Measurements from ENCODE around the gene OPCML. TPM values are rescaled to one million over a fixed set of nuclear protein-coding genes. Genes with fewer than 3 reads are reported as not detected.

OPCML gene
- total RNA-seq, 1 experiment from 2014 or later, result not detected

DNA sequence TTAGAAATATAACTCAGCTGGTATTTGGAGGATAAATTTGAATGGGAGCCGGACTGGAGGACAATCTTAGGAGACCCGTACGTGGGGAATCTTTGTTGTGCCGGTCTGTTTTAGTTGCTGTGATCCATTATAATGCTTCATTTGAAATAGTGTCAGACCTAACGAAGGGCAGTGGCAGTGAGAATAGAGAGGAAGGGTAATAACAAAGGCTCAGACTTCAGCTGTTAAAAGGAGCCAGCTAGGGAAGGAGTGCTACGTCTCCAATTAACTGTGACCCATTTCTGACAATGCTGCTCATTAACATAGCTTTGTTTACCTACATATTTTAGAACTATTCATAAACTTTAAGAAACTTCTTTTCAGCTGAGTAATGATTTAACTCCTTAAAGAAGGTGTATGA, 246.9 kb downstream of the OPCML start:
- no peak for TF ChIP-seq SIN3A (IDR thresholded peaks at IDR 0.05; ENCODE audit: borderline replicate concordance, insufficient read depth, low read depth, low read length)
- no peak for TF ChIP-seq TCF7L2 (IDR thresholded peaks at IDR 0.05; ENCODE audit: low read depth, low read length)
- H3K4me3 ChIP-seq (ENCODE audit: low read depth in 2 of 2, low read length in 2 of 2), result no peak overlapping the region
- BruUV-seq (replicated peaks), result no TSS peak
- ChIA-PET POLR2A (no interaction called here), CTCF (no interaction called here)
- no peaks in the 10 kb centered on the region for H3K4me1 ChIP-seq (ENCODE audit: control insufficient read depth, insufficient read depth, low read length)
- in situ Hi-C loops (cut with HindIII; ENCODE audit: low pct_unique_long_range_greater_than_20kb, low sequenced_read_pairs) (no loop called here), intact Hi-C loops (cut with micrococcal nuclease; ENCODE audit: unreplicated experiment) (no loop called here)
- ATAC-seq (no peak), DNase-seq (ENCODE audit: low read depth, low spot score) (no peak)
- H3K36me3 ChIP-seq (ENCODE audit: control insufficient read depth, insufficient read depth, low read length), result no peaks in the 10 kb centered on the region
- H3K9me3 ChIP-seq (ENCODE audit: control insufficient read depth, insufficient read depth, low read depth, low read length), result no peaks in the 10 kb centered on the region
- H3K27ac ChIP-seq (ENCODE audit: low read length), result no peak overlapping the region
- H3K27me3 ChIP-seq (ENCODE audit: control insufficient read depth, insufficient read depth, low read length), result no peaks in the 10 kb centered on the region

DNA sequence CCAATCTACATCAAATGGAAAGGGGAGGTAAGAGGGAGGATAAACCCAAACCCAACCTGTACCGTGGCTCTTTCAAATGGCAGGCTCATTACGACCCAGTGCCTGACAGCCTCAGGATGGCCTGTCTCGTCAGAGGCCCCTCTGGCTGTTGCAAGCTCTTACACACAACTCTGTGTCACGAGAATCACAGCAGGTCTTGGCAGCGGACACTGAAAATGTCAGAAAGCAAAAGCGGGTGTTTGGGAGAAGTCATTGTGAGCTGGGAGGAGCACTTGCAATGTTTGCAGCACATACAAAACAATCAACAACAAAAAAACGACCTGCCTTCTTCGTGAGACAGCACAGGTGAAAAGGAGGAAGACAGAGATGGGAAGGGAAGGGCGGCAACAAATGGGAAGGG, 248.1 kb downstream of the OPCML start:
- H3K9me3 ChIP-seq (ENCODE audit: control insufficient read depth, insufficient read depth, low read depth, low read length), result no peaks in the 10 kb centered on the region
- H3K36me3 ChIP-seq (ENCODE audit: control insufficient read depth, insufficient read depth, low read length), result no peaks in the 10 kb centered on the region
- no TSS peak for BruUV-seq (replicated peaks)
- no peak overlapping the region for H3K4me3 ChIP-seq (ENCODE audit: low read depth in 2 of 2, low read length in 2 of 2)
- no peak for TF ChIP-seq TCF7L2 (IDR thresholded peaks at IDR 0.05; ENCODE audit: low read depth, low read length)
- TF ChIP-seq, protein P1, sequence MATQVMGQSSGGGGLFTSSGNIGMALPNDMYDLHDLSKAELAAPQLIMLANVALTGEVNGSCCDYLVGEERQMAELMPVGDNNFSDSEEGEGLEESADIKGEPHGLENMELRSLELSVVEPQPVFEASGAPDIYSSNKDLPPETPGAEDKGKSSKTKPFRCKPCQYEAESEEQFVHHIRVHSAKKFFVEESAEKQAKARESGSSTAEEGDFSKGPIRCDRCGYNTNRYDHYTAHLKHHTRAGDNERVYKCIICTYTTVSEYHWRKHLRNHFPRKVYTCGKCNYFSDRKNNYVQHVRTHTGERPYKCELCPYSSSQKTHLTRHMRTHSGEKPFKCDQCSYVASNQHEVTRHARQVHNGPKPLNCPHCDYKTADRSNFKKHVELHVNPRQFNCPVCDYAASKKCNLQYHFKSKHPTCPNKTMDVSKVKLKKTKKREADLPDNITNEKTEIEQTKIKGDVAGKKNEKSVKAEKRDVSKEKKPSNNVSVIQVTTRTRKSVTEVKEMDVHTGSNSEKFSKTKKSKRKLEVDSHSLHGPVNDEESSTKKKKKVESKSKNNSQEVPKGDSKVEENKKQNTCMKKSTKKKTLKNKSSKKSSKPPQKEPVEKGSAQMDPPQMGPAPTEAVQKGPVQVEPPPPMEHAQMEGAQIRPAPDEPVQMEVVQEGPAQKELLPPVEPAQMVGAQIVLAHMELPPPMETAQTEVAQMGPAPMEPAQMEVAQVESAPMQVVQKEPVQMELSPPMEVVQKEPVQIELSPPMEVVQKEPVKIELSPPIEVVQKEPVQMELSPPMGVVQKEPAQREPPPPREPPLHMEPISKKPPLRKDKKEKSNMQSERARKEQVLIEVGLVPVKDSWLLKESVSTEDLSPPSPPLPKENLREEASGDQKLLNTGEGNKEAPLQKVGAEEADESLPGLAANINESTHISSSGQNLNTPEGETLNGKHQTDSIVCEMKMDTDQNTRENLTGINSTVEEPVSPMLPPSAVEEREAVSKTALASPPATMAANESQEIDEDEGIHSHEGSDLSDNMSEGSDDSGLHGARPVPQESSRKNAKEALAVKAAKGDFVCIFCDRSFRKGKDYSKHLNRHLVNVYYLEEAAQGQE (IDR thresholded peaks at IDR 0.05; ENCODE audit: insufficient read depth in 1 of 2, low read depth in 2 of 2, low read length in 1 of 2), result no peak
- no peak for TF ChIP-seq POLR2AphosphoS5 (IDR thresholded peaks at IDR 0.05; ENCODE audit: low read depth, low read length)
- no peak for TF ChIP-seq SIN3A (IDR thresholded peaks at IDR 0.05; ENCODE audit: borderline replicate concordance, insufficient read depth, low read depth, low read length)
- TF ChIP-seq, protein P2, sequence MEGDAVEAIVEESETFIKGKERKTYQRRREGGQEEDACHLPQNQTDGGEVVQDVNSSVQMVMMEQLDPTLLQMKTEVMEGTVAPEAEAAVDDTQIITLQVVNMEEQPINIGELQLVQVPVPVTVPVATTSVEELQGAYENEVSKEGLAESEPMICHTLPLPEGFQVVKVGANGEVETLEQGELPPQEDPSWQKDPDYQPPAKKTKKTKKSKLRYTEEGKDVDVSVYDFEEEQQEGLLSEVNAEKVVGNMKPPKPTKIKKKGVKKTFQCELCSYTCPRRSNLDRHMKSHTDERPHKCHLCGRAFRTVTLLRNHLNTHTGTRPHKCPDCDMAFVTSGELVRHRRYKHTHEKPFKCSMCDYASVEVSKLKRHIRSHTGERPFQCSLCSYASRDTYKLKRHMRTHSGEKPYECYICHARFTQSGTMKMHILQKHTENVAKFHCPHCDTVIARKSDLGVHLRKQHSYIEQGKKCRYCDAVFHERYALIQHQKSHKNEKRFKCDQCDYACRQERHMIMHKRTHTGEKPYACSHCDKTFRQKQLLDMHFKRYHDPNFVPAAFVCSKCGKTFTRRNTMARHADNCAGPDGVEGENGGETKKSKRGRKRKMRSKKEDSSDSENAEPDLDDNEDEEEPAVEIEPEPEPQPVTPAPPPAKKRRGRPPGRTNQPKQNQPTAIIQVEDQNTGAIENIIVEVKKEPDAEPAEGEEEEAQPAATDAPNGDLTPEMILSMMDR (IDR thresholded peaks at IDR 0.05), result no peak
- in situ Hi-C loops (cut with HindIII; ENCODE audit: low pct_unique_long_range_greater_than_20kb, low sequenced_read_pairs) (no loop called here), intact Hi-C loops (cut with micrococcal nuclease; ENCODE audit: unreplicated experiment) (no loop called here)
- ATAC-seq (no peak), DNase-seq (ENCODE audit: low read depth, low spot score) (no peak)
- no peaks in the 10 kb centered on the region for H3K4me1 ChIP-seq (ENCODE audit: control insufficient read depth, insufficient read depth, low read length)
- no peaks in the 10 kb centered on the region for H3K27me3 ChIP-seq (ENCODE audit: control insufficient read depth, insufficient read depth, low read length)
- ChIA-PET POLR2A (interaction anchor here (0.6 kb wide), 1 partner anchor 11 kb away, joined by 11 read pairs; no protein-coding TSS in a partner anchor), CTCF (no interaction called here)
- H3K27ac ChIP-seq (ENCODE audit: low read length), result no peak overlapping the region

DNA sequence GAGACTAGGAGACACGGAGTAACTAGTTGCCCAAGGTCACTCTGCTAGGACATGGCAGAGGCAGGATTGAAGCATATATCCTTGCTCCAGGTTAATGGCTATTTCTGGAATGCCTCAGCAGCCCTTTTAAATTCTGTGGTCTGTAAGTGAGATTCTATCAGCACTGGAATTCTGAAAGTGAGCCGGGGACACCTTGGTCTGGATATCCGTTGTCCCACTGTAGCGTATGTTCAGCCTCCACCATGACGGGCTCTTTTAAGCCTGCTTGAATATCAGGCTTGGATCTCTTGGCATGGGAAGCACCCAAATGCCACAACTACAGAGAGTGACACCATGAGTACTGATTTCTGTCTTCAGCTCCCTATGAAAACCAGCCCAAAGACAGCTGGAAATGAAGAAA, 254.4 kb downstream of the OPCML start:
- H3K27ac ChIP-seq (ENCODE audit: low read length), result no peak overlapping the region
- H3K9me3 ChIP-seq (ENCODE audit: control insufficient read depth, insufficient read depth, low read depth, low read length), result no peaks in the 10 kb centered on the region
- POLR2A ChIA-PET, result no interaction called here
- TF ChIP-seq TCF7L2 (IDR thresholded peaks at IDR 0.05; ENCODE audit: low read depth, low read length), result no peak
- no peak for TF ChIP-seq SIN3A (IDR thresholded peaks at IDR 0.05; ENCODE audit: borderline replicate concordance, insufficient read depth, low read depth, low read length)
- TF ChIP-seq, protein P2 (IDR thresholded peaks at IDR 0.05), result no peak
- TF ChIP-seq, protein P1 (IDR thresholded peaks at IDR 0.05; ENCODE audit: insufficient read depth in 1 of 2, low read depth in 2 of 2, low read length in 1 of 2), result no peak
- TF ChIP-seq POLR2AphosphoS5 (IDR thresholded peaks at IDR 0.05; ENCODE audit: low read depth, low read length), result no peak
- DNase-seq (ENCODE audit: low read depth, low spot score) (no peak), ATAC-seq (no peak)
- BruUV-seq (replicated peaks), result no TSS peak
- in situ Hi-C loops (cut with HindIII; ENCODE audit: low pct_unique_long_range_greater_than_20kb, low sequenced_read_pairs), result no loop called here
- CTCF ChIA-PET, result no interaction called here
- no peaks in the 10 kb centered on the region for H3K27me3 ChIP-seq (ENCODE audit: control insufficient read depth, insufficient read depth, low read length)
- H3K4me1 ChIP-seq (ENCODE audit: control insufficient read depth, insufficient read depth, low read length), result no peaks in the 10 kb centered on the region
- no peak overlapping the region for H3K4me3 ChIP-seq (ENCODE audit: low read depth in 2 of 2, low read length in 2 of 2)
- intact Hi-C loops (cut with micrococcal nuclease; ENCODE audit: unreplicated experiment), result no loop called here
- H3K36me3 ChIP-seq (ENCODE audit: control insufficient read depth, insufficient read depth, low read length), result no peaks in the 10 kb centered on the region
